Karpas-422 (cell line): ENCODE data around the gene EVA1A. TPM values are rescaled to one million over a fixed set of nuclear protein-coding genes. Genes with fewer than 3 reads are reported as not detected.

Experiments
- DNase-seq: peaks from one replicate; pipeline ENCODE4 v3.0.0-alpha.2; 2015
- H2AFZ ChIP-seq: fragments of 200-600 bp; sonication (generic); 2 replicates; pipeline ENCODE4 v1.6.1; 2014; ENCODE audit warnings: antibody characterized with exemption, low read length, mixed read lengths
- H3K27ac ChIP-seq: fragments of 200-600 bp; sonication (generic); 2 replicates; pipeline ENCODE4 v1.5.1; 2014; ENCODE audit warnings: mild to moderate bottlenecking, low read length, moderate library complexity
- H3K27me3 ChIP-seq: fragments of 200-600 bp; sonication (generic); 2 replicates; pipeline ENCODE4 v1.6.1; 2014; ENCODE audit warnings: low read length, mixed read lengths
- H3K36me3 ChIP-seq: fragments of 200-600 bp; sonication (generic); 2 replicates; pipeline ENCODE4 v1.6.1; 2014; ENCODE audit warnings: low read length, mixed read lengths; ENCODE audit not compliant: insufficient read depth
- H3K4me1 ChIP-seq: fragments of 200-600 bp; sonication (generic); 2 replicates; pipeline ENCODE4 v1.6.1; 2014; ENCODE audit warnings: mild to moderate bottlenecking, low read length, mixed read lengths
- H3K4me2 ChIP-seq: fragments of 200-600 bp; sonication (generic); 2 replicates; pipeline ENCODE4 v1.6.1; 2014; ENCODE audit warnings: low read length, low read depth, mild to moderate bottlenecking; ENCODE audit not compliant: poor library complexity, severe bottlenecking
- H3K4me3 ChIP-seq: fragments of 200-600 bp; sonication (generic); 2 replicates; pipeline ENCODE4 v1.5.1; 2014; ENCODE audit warnings: mild to moderate bottlenecking, antibody characterized with exemption, low read length, mixed read lengths
- H3K79me2 ChIP-seq: fragments of 200-600 bp; sonication (generic); 2 replicates; pipeline ENCODE4 v1.6.1; 2014; ENCODE audit warnings: mild to moderate bottlenecking, low read length, mixed read lengths
- H3K9ac ChIP-seq: fragments of 200-600 bp; sonication (generic); 2 replicates; pipeline ENCODE4 v1.6.0; 2014; ENCODE audit warnings: low read length
- H3K9me2 ChIP-seq: fragments of 200-600 bp; sonication (generic), shearing (Covaris generic); replicated peaks from 2 replicates; pipeline ENCODE4 v1.6.0; 2014; ENCODE audit warnings: mild to moderate bottlenecking, low read length, moderate library complexity; ENCODE audit not compliant: insufficient read depth
- H3K9me3 ChIP-seq: fragments of 300-700, 200-600 bp; sonication (generic); 2 replicates; pipeline ENCODE4 v1.6.1; 2014; ENCODE audit warnings: low read length, mixed read lengths
- H4K20me1 ChIP-seq: fragments of 200-600 bp; sonication (generic); 2 replicates; pipeline ENCODE4 v1.6.1; 2014; ENCODE audit warnings: mild to moderate bottlenecking, antibody characterized with exemption, low read length, low read depth; ENCODE audit not compliant: insufficient read depth
- total RNA-seq: library from RNA; depleted of rRNA; stranded (reverse); fragments of >200 nt; shearing (Covaris generic); gene quantifications from 2 replicates; pipeline ENCODE4 v1.2.3, GENCODE V29; 2014; ENCODE audit warnings: low replicate concordance

EVA1A gene
- total RNA-seq, 1 experiment from 2014 or later, result not detected

GRCh38 chr2:75516378-75517360, 44.1 kb downstream of the EVA1A start:
- H3K4me1 ChIP-seq, result no peaks in the 10 kb centered on the region
- no peak overlapping the region for H3K9ac ChIP-seq
- H3K79me2 ChIP-seq, result no peaks in the 10 kb centered on the region
- H3K9me3 ChIP-seq, result peaks cover 9% of the 10 kb centered on the region
- no peak overlapping the region for H3K4me3 ChIP-seq
- H3K9me2 ChIP-seq, result no peaks in the 10 kb centered on the region
- no peaks in the 10 kb centered on the region for H4K20me1 ChIP-seq
- peaks cover 7% of the 10 kb centered on the region; the same call in 1 of the 2 replicates for H3K27me3 ChIP-seq
- H3K27ac ChIP-seq, result no peak overlapping the region
- H3K36me3 ChIP-seq, result no peaks in the 10 kb centered on the region
- no peak overlapping the region for H2AFZ ChIP-seq
- no peak overlapping the region for H3K4me2 ChIP-seq
- no peak for DNase-seq

GRCh38 chr2:75515584-75516368, 45.0 kb downstream of the EVA1A start:
- Histone ChIP-seq H3K36me3 (no peaks in the 10 kb centered on the region), H3K27ac (no peak overlapping the region), H2AFZ (no peak overlapping the region), H3K79me2 (no peaks in the 10 kb centered on the region), H3K9me3 (peaks cover 9% of the 10 kb centered on the region), H4K20me1 (no peaks in the 10 kb centered on the region), H3K4me2 (no peak overlapping the region), H3K4me3 (no peak overlapping the region), H3K9me2 (no peaks in the 10 kb centered on the region), H3K9ac (no peak overlapping the region), H3K27me3 (peaks cover 7% of the 10 kb centered on the region; the same call in 1 of the 2 replicates), H3K4me1 (no peaks in the 10 kb centered on the region)
- no peak for DNase-seq

DNA sequence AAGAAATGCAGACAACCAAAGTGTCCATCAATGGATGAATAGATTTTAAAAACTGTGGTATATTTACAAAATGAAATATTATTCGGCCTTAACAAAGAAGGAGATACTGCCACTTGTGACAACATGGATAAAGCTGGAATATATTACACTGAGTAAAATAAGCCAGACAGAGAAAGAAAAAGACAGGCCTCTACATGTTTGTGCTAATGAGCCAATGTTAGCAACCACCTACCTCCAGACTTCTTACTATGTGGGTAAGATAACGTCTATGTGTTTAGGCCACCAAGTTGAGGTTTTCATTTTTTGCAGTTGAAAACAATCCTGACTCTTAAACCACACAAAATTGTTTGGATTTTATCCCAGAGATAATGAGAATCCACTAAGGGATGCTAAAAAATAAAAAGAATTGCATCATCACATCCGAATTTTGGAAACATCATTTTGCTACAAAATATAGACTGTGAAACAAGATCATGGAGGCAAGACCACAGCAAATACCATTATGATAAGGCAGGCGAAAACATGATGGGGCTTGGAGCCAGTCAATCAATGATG, 47.0 kb downstream of the EVA1A start:
- Histone ChIP-seq H2AFZ (no peak overlapping the region), H4K20me1 (no peaks in the 10 kb centered on the region), H3K9me2 (no peaks in the 10 kb centered on the region), H3K27me3 (peaks cover 7% of the 10 kb centered on the region; the same call in 1 of the 2 replicates), H3K4me2 (no peak overlapping the region), H3K27ac (no peak overlapping the region), H3K9ac (no peak overlapping the region), H3K4me1 (no peaks in the 10 kb centered on the region), H3K36me3 (no peaks in the 10 kb centered on the region), H3K79me2 (no peaks in the 10 kb centered on the region), H3K9me3 (peaks cover 11% of the 10 kb centered on the region), H3K4me3 (no peak overlapping the region)
- DNase-seq, result no peak

DNA sequence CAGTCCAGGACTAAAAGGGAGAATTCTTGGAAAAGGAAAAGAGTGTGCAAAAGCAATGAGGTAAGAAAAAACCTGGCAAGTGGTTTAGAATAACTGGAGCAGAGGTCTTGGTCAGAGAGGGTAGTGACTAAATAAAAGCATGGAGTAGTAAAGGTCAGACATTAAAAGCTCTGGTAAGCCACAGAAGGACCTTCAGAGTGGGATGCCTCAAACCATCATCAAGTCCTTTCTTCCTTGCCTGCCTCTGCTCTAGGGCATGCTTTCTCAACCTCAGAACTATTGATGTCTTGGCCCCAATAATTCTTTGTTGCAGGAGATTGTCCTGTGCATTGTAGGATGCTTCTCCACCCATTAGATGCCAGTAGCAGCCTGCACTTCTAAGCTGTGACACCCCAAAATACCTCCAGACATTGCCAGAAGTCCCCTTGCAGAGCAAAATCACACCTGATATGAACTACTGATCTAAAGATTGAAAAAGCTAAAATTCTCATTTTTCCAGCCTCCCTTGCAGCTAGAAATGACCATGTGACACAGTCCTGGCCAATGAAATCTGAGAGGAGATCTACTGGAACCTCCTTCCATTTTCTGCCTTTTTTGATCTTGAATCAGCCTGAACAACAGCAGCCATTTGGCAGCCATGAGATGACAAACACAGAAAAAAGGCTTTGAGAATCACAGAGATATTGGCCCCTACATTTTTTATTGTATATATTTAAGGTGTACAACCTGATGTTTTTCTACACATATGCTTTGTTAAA, 48.1 kb downstream of the EVA1A start:
- Histone ChIP-seq H2AFZ (no peak overlapping the region), H3K27ac (no peak overlapping the region), H3K4me3 (no peak overlapping the region), H3K27me3 (peaks cover 7% of the 10 kb centered on the region; the same call in 1 of the 2 replicates), H3K9me2 (no peaks in the 10 kb centered on the region), H4K20me1 (no peaks in the 10 kb centered on the region), H3K36me3 (no peaks in the 10 kb centered on the region), H3K4me2 (no peak overlapping the region), H3K9ac (no peak overlapping the region), H3K79me2 (no peaks in the 10 kb centered on the region), H3K9me3 (peaks cover 12% of the 10 kb centered on the region), H3K4me1 (no peaks in the 10 kb centered on the region)
- no peak for DNase-seq

- Histone ChIP-seq H3K27ac (no peak overlapping the region), H3K9me2 (no peaks in the 10 kb centered on the region), H3K79me2 (no peaks in the 10 kb centered on the region), H4K20me1 (no peaks in the 10 kb centered on the region), H3K9me3 (0 out of 2 replicates have a peak, but pooled peaks cover 3% of the 10 kb centered on the region), H3K4me1 (no peaks in the 10 kb centered on the region), H3K4me3 (no peak overlapping the region), H2AFZ (no peak overlapping the region), H3K4me2 (no peak overlapping the region), H3K27me3 (no peaks in the 10 kb centered on the region), H3K36me3 (no peaks in the 10 kb centered on the region), H3K9ac (no peak overlapping the region)
- DNase-seq, result no peak
These were observed 54.5 kb downstream of the EVA1A start for GRCh38 chr2:75506101-75506697.

- no peaks in the 10 kb centered on the region for H3K79me2 ChIP-seq
- H3K27me3 ChIP-seq, result no peaks in the 10 kb centered on the region
These were observed 55.7 kb downstream of the EVA1A start for GRCh38 chr2:75505012-75505411.

DNA sequence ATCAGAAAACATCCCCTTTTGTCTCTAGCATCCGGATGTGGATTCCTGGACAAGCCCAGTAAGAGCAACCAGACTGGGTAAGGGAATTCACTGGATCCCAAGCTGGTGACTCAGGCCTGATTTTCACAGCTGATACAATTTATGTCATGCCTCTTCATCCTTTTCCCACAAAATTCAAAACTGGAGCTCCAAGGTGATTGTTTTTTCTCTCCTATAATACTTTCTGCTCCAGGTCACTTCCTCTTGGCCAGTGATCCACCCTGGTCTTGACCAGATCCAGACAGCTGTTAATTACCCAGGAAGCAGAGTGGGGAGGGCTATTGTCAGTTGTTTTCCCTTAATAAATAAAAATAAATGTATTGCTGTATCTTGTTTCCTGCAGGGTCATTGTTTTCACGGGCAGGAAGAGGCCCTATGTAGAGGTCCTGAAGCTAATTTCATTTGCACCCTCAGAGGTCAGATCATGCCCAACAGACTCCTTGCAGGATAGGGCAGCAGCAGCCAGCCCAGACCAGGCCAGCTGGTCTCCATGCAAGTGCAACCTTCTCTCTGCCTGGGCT, 57.6 kb downstream of the EVA1A start:
- no peaks in the 10 kb centered on the region for H3K79me2 ChIP-seq
- no peaks in the 10 kb centered on the region for H3K27me3 ChIP-seq
- H3K9ac ChIP-seq, result no peak overlapping the region
- no peak overlapping the region for H2AFZ ChIP-seq
- H3K4me1 ChIP-seq, result no peaks in the 10 kb centered on the region
- H3K36me3 ChIP-seq, result no peaks in the 10 kb centered on the region
- H3K4me2 ChIP-seq, result no peak overlapping the region
- H3K9me3 ChIP-seq, result no peaks in the 10 kb centered on the region
- H3K9me2 ChIP-seq, result no peaks in the 10 kb centered on the region
- no peak overlapping the region for H3K27ac ChIP-seq
- no peak for DNase-seq
- no peak overlapping the region for H3K4me3 ChIP-seq
- no peaks in the 10 kb centered on the region for H4K20me1 ChIP-seq

More at GRCh38 chr2:75505012-75505411, 55.7 kb downstream of the EVA1A start:
- no peaks in the 10 kb centered on the region for H3K9me2 ChIP-seq
- no peak overlapping the region for H3K4me3 ChIP-seq
- H3K4me2 ChIP-seq, result no peak overlapping the region
- no peak for DNase-seq
- H3K4me1 ChIP-seq, result no peaks in the 10 kb centered on the region
- no peak overlapping the region for H2AFZ ChIP-seq
- 0 out of 2 replicates have a peak, but pooled peaks cover 3% of the 10 kb centered on the region for H3K9me3 ChIP-seq
- H4K20me1 ChIP-seq, result no peaks in the 10 kb centered on the region
- H3K27ac ChIP-seq, result no peak overlapping the region
- no peak overlapping the region for H3K9ac ChIP-seq
- no peaks in the 10 kb centered on the region for H3K36me3 ChIP-seq
